Stomach (tissue), 4 donors: Measurements from ENCODE around the gene TIMP1.

Experiments
- EP300 ChIP-seq: sonication (generic); formaldehyde crosslinking; IDR thresholded peaks from one replicate; pipeline ENCODE4 v1.6.1; 2017; ENCODE audit warnings: antibody characterized with exemption
- POLR2A ChIP-seq, 4 donors: fragments of 450-650 bp; IDR thresholded peaks; one replicate each; pipeline ENCODE4 v1.6.1; 2016; ENCODE audit warnings: antibody characterized with exemption in 4 of 4, control low read depth in 2 of 4, mild to moderate bottlenecking in 1 of 4, moderate library complexity in 1 of 4
- POLR2AphosphoS5 ChIP-seq, 3 donors: sonication (generic); formaldehyde crosslinking; IDR thresholded peaks; one replicate each; pipeline ENCODE4 v1.6.1; 2016; ENCODE audit warnings: antibody characterized with exemption in 3 of 3
- TF ChIP-seq, protein P1 (sequence below), 7 experiments: fragments of 450-650 bp in 4 of 7; fragments of 200-600 bp in 3 of 7; sonication (generic) in 3 of 7; IDR thresholded peaks; one replicate each; pipeline ENCODE4 v1.5.1; 2016 to 2019; ENCODE audit warnings: antibody characterized with exemption in 7 of 7, control low read depth in 2 of 7, mild to moderate bottlenecking in 1 of 7

DNA sequence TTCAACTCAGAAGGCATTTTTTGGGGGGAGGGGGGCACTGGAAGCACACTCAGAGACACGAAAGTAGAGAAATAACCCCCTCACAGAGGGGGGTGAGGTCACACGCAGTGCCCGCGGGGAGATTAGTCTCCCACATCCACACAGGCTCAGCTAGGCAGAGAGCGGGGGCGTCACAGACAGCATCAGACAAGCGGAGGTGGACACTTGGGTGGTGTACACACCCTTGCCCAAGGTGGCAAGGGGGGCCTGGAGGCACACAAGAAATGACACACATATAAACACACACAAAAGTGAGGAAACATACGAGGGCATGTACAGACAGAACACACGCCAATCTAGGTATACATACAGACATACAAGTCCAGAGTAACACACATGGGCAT, 38.1 kb downstream of the TIMP1 start:
- no peak for TF ChIP-seq POLR2A (IDR thresholded peaks at IDR 0.05)
- TF ChIP-seq, protein P1, sequence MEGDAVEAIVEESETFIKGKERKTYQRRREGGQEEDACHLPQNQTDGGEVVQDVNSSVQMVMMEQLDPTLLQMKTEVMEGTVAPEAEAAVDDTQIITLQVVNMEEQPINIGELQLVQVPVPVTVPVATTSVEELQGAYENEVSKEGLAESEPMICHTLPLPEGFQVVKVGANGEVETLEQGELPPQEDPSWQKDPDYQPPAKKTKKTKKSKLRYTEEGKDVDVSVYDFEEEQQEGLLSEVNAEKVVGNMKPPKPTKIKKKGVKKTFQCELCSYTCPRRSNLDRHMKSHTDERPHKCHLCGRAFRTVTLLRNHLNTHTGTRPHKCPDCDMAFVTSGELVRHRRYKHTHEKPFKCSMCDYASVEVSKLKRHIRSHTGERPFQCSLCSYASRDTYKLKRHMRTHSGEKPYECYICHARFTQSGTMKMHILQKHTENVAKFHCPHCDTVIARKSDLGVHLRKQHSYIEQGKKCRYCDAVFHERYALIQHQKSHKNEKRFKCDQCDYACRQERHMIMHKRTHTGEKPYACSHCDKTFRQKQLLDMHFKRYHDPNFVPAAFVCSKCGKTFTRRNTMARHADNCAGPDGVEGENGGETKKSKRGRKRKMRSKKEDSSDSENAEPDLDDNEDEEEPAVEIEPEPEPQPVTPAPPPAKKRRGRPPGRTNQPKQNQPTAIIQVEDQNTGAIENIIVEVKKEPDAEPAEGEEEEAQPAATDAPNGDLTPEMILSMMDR (IDR thresholded peaks at IDR 0.05): no peak
- no peak for TF ChIP-seq POLR2AphosphoS5 (IDR thresholded peaks at IDR 0.05)
- no peak for TF ChIP-seq EP300
